OCI-M2 (cell line): Measurements from ENCODE around the gene FBRSL1.
"Not testable (repeated sequence)": the region's sequence is repeated elsewhere in the genome, so short reads cannot be mapped to it uniquely, and the experiment has no call there.

Source experiments
- DNase-seq: peaks from one replicate; lab custom pipeline; 2025; ENCODE audit not compliant: unreplicated experiment; lab: John Stamatoyannopoulos, UW

FBRSL1 gene

GRCh38 chr12:132453361-132454192 is 36.4 kb upstream of the FBRSL1 start:
- DNase-seq: no peak

- no peak for DNase-seq
Observed at GRCh38 chr12:132454193-132454932, 35.6 kb upstream of the FBRSL1 start.

DNA sequence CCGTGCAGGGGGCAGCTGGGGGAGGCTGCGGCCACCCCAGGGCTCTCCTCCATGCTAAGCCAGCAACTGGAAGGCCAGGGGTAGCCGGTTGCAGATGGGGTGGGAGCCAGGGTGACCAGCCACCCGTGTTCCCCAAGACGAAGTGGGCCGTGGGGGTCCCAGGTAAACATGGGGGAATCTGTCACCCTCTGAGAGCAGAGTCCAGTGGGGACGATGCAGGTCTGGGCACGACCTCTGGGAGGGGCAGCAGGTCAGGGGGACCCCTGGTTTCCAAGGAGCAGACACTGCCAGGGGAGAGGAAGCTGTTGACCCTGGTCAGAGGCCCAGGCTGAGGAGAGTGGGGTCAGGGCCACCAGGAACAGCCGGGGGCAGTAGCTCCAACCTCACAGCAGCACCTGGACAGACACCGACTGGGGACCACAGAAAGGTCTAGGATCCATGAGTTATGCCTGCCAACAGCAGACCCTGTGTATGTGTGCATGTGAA is 35.0 kb upstream of the FBRSL1 start:
- no peak for DNase-seq

DNA sequence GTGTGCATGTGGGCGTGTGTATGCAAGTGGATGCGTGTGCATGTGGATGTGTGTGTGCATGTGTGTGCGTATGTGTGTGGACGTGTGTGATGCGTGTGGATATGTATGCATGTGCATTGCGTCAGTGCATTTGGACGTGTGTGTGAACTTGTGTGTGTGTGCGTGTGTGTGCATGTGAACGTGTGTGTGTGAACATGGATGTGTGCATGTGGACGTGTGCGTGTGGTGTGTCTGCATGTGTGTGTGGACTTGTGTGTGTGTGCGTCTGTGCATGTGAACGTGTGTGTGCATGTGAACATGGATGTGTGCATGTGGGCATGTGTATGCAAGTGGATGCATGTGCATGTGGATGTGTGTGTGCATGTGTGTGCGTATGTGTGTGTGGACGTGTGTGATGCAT is 34.4 kb upstream of the FBRSL1 start:
- no peak for DNase-seq

DNA sequence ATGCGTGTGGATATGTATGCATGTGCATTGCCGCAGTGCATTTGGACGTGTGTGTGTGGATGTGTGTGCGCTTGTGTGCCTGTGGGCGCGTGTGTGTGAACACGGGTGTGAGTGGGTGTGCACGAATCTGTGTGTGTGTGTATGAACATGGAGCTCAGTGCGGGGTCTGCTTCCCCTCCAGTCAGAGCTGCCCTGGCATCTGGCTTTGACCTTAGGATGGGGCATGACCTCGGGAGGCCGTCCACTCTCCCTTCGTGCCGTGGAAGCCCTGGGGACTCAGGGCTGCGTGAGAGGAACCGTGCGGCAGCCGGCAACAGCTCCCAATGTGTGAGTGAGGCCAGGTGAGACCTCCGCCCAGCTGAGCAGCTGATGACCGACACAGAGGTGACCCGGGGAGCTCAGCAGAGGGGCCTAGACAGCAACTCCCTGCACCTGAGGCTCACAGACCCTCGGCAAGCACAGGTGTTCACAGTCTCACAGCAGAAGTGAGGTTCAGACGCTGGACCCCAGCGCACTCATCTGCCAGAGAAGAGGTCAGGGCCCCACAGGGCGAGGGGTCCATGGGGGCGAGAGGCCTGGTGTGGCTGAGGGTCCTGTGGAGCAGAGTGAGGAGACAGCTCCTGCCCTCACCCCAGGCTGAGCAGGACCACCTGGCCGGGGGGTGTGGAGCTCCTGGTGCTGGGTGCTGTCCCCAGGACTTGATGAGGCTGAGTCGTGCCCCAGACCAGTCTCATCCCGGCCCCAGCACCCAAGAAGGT is 33.6 kb upstream of the FBRSL1 start:
- DNase-seq: no peak

DNA sequence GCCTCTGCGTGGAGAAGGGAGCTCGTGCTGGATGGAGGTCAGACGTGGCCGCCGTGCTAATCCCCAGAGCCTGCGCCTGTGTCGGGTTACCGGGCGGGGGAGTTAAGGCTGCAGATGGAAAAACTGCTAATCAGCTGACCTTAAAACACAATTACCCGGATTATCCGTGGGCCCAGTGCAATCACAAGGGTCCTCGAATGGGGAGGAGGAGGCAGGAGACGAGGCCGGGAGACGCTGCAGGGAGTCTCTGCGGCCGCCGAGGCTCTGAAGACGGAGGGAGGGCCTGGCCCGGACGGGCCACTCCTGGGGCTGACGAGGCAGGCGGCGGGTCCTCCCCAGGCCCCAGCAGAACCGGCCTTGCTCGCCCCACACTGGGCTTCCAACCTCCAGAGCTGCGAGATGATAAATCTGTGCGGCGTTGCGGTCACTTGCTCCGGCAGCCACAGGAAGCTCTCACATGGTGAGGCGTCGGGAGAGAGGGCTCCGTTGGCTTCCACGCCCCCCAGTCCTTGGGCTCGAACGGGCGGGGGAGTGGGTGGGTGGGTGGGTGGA is 32.9 kb upstream of the FBRSL1 start:
- DNase-seq: no peak

GRCh38 chr12:132458441-132458840 is 31.5 kb upstream of the FBRSL1 start:
- no peak for DNase-seq

DNA sequence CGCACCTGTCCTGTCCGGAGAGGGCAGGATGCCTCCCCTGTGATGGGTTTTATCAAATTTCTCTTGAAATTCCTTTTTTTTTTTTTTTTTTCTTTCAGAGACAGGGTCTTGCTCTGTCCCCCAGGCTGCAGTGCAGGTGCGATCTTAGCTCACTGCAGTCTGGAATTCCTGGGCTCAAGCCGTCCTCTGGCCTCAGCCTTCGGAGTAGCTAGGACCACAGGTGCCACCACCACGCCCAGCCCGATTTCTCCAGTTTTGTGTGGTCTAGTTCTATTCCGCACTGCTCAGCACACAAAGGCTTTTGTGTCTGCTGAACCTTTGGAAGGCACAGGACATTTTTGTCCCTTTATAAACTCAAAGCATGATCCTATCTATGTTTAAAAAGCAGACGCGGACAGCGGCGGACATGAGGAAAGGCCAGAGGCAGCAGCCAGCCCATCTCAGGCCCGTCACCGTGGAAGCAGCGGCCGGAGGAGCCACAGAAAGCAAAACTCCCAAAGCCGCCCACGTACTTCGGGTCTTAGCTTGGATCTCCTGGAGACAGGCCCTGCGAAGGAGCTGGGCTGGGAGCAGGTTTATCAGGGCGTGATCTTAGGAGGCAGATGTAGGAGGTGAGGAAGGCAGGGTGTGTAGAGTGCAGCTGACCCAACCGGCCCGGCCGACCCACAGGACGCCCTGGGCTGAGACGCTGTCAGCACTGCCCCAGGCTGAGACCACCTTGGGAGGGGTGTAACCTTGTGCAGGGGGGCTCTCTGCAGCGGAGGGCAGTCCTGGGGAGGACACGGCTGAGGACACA is 30.9 kb upstream of the FBRSL1 start:
- no peak for DNase-seq

GRCh38 chr12:132460571-132460970 is 29.4 kb upstream of the FBRSL1 start:
- no peak for DNase-seq

DNA sequence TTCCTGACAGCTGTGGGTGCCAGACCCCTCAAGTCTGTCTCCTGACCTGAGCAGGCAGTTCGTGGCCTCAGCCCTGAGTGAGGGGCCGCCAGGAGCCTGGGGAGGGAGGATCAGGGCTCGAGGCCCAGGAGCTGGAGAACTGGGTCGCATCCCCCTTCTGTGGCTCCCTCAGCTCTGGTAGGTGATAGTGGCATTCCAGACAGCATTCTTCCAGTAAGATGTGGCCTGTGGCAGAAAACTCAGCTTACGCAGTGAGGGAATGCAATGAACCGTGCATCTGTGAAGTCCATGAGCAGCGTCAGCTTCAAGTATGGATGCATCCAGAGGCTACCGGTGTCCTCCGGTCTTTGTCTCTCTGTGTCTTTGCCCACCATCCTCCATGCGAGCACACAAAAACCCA is 28.4 kb upstream of the FBRSL1 start:
- DNase-seq: no peak

- no peak for DNase-seq
Observed at GRCh38 chr12:132462788-132463187, 27.2 kb upstream of the FBRSL1 start.

- DNase-seq: not testable (repeated sequence)
Observed at GRCh38 chr12:132463284-132463924, 26.5 kb upstream of the FBRSL1 start.

DNA sequence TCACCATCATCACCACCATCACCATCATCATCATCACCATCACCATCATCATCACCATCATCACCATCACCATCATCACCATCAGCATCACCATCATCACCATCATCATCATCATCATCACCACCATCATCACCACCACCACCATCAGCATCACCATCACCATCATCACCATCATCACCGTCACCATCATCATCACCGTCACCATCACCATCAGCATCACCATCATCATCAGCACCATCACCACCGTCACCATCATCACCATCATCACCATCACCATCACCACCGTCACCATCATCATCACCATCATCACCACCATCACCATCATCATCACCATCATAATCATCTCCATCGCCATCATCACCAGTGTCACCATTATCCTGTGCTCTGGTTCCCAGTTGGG is 25.6 kb upstream of the FBRSL1 start:
- not testable (repeated sequence) for DNase-seq

DNA sequence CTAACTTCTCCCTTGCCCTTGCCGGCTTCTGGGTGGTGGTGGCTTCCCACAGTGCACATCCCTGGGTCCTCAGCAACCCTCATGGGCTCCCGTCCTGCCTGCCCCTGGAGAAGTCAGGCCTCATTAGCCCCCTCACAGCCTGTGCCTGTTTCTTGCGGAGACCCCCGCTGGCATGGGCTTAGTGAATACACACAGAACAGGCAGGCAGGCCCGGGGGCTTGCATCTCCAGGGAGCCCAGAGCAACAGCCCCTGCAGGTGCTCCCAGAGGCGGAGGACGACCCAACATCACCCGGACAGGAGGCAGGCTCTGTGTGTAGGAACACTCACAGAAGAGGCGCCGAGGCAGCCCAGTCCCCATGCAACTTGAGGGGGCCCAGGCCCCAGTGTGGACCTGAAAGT is 25.1 kb upstream of the FBRSL1 start:
- DNase-seq: no peak

DNA sequence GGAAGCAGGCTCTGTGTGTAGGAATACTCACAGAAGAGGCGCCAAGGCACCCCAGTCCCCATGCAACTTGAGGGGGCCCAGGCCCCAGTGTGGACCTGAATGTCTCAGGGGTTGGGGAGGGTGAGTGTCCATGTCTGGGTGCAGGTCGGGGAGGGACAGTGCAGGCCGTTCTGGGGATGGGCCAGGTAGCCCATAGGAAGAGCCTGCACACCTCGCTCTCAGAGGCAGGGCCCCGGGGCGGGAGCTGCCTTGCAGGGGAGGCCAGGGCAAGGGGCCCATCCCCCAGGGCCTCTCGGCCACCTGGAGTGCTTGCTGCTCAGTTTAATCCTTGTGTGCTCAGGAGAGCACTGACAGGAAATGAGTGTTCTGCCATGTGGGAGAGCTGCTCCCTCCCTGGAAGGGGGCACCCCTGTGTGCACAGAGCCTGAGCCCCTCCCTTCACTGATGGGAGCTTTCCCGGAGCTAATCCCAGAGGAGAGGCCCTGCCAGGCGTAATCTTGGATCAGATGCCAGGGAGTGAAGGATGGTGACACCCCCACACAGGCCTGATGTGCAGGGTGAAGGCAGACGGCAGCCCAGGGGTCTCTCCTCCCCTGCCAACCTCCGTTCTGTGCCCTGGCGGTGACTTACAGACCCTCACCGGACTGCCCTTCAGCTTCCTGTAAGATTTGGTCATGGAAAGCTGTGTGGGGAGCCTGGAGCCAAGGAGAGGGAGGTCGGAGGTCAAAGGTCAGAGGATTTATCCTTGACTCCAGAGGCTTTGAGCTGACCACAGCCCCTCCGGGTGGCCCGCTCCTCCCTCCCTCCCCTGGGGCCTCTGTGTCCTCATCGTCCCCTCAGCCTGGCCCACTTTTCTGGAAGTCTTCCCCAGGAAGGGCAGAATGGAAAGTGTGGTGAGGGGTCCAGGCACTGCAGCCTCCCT is 24.4 kb upstream of the FBRSL1 start:
- no peak for DNase-seq

GRCh38 chr12:132466241-132467201 is 23.4 kb upstream of the FBRSL1 start:
- no peak for DNase-seq

DNA sequence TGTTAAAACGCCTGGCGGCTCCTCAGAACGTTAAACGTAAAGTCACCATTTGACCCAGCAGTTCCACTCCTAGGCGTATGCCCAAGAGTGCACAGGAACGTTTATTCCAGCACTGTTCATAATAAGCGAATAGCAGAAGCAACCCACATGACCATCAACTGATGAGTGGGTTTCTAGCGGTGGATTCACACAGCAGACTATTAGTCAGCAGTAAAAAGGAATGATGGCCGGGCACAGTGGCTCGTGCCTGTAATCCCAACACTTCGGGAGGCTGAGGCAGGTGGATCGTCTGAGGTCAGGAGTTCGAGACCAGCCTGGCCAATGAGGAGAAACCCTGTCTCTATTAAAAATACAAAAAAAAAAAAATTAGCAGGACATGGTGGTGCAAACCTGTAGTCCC is 22.4 kb upstream of the FBRSL1 start:
- no peak for DNase-seq

DNA sequence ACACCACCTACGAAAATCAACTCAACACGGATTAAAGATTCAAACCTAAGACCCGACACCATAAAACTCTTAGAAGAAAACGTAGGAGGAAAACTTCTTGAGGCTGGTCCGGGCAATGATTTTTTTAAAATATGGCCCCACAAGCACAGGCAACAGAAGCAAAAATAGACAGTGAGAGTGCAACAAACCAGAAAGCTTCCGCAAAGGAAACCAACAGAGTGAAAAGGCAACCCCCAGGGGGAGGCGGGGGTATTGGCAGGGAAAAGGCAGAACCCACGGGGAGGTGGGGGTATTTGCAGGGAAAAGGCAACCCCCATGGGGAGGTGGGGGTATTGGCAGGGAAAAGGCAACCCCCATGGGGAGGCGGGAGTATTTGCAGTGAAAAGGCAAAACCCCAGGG is 20.5 kb upstream of the FBRSL1 start:
- DNase-seq: no peak
